Stimulated activated CD8-positive, alpha-beta memory T cell treated with anti-CD3 and anti-CD28 coated beads, Interleukin-12 subunit alpha, Interleukin-12 subunit beta, amount 100 ng/mL, for 24 hours (primary cell): ENCODE measurements around the gene ADK.

Experiments used
- DNase-seq: peaks from one replicate; pipeline ENCODE4 v3.0.0-alpha.2; 2020; ENCODE audit errors: extremely low read depth

The ADK gene

DNA sequence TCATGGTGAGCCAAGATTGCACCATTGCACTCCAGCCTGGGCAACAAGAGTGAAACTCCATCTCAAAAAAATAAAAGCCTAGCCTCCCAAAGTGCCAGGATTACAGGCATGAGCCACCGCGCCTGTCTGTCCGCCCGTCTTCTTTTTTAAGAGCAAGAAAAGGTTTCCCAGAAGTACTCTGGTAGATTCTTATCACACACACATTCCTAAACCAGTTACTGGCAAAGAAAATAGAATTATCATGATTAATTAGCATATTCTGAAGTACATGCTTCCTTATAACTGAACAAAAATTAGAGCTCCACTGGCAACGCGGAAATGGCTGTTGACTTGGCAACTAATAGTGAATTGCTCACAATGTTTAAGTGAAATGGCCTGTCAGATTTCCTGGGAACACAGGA lies 87.0 kb downstream of the ADK start:
- DNase-seq: no peak

- no peak for DNase-seq
Measured at GRCh38 chr10:74238516-74238915, 87.5 kb downstream of the ADK start.

- DNase-seq: no peak
Measured at GRCh38 chr10:74243067-74243466, 92.0 kb downstream of the ADK start.

GRCh38 chr10:74244097-74244685 lies 93.2 kb downstream of the ADK start:
- no peak for DNase-seq

DNA sequence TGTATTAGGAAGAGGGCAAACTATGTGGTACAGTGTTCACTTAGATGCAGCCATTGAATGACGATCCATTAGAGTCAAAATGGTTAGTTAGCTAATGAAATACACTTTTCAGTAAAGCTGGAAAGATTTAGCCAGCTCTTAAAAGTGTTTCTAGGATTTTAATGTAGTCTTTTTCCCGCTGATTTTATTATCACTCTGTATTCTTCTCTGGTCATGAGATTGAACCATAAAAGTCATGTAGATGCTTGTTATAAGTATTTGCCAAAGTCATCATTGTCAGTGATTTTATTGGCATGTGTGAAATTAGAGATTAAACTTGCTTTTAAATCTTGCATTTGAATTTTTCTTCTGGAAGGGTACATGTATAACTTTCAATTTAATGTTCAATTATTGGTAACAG lies 93.8 kb downstream of the ADK start:
- DNase-seq: no peak

GRCh38 chr10:74246495-74246894 lies 95.5 kb downstream of the ADK start:
- no peak for DNase-seq

DNA sequence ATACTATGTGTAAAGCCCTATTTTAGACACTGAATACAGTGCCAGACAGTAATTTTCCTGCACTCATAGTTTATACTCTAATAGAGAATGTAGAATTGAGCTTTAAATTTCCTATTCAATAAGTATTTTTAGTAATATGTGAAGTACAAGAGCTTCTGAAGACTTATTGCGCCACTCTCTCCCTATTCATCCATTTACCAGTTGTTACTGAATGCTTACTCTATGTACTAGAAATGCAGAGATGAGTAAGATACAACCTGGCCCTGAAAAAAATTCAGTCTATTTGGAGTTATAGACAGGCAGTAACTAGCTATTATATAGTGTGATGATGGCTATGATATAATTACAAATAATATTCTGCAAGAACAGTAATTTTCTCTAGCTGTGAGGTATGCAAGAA lies 98.8 kb downstream of the ADK start:
- DNase-seq: no peak

GRCh38 chr10:74255214-74255613 lies 104.2 kb downstream of the ADK start:
- no peak for DNase-seq

GRCh38 chr10:74255888-74256357 lies 104.9 kb downstream of the ADK start:
- DNase-seq: no peak

DNA sequence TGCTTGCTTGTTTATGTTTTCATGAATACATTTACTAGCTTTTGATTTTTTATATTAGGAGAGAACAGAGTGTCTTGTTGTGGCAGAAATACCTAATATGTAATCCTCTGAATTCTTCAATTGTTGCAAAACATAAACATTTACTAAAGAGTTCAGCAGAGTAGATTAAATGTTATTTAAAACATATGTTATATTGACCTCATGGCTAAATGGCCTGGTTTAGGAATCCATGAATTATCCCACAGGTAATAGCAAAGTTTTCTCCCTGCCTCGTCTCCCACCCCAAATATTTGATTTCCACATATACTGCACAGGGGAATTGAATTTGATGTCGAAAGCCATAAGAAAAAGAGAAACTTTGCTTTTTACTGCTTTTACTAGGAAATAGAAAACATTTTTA lies 111.8 kb downstream of the ADK start:
- no peak for DNase-seq

DNA sequence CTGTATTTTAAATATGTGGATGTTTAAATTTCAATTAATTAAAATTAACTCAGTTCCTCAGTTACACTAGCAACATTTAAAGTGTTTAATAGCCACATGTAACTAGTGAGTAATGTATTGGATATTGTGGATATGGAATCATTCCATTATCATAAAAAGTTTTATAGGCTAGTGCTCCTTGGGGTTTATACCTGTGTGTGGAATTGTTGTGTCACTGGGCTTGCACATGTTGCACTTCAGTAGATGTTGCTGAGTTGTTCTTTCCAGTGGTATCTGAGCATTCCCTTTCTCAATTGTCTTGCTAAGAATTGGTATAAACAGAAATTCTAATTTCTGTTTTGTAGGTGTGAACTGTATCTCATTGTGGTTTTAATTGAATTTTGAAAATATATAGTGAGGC lies 113.0 kb downstream of the ADK start:
- DNase-seq: no peak

GRCh38 chr10:74272288-74272687 lies 121.3 kb downstream of the ADK start:
- DNase-seq: no peak

DNA sequence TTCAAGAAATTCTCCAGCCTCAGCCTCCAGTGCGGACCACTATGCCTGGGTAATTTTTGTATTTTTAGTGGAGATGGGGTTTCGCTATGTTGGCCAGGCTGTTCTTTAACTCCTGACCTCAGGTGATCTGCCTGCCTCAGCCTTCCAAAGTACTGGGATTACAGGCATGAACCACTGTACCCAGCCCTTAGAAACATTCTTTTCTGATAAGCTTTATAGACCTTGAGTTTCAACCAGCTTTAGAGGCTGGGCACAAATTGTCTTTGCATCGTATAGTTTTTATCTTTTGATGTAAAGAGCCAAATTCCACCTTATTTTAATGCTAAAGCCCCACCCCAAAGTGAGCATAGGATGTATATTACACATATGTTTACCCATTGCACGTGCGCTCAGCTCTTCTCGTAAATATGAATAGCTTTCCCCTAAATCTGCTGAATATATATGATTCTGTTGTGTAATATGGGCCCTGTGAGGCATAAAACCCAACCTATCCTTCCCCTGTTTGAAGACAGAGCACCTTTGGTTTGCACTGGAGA lies 124.8 kb downstream of the ADK start:
- DNase-seq: no peak

DNA sequence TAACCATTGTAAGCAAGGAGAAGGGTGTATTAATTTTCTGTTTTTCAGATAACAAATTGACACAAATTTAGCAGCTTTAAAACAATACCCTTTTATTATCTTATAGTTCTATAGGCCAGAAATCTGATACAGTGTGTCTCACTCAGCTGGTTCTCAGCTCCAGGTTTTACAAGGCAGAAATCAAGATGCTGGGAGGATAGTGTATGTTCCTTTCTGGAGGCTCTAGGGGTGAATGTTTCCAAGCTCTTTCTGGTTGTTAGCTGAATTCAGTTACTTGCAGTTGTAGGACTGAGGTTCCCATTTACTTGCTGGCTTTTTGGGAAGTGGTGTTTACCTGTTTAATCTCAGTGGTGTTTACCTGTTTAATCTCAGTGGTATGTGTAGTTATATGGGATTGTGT lies 125.4 kb downstream of the ADK start:
- DNase-seq: no peak

- DNase-seq: no peak
Measured at GRCh38 chr10:74282151-74282847, 131.3 kb downstream of the ADK start.

GRCh38 chr10:74282848-74283210 lies 131.8 kb downstream of the ADK start:
- no peak for DNase-seq

GRCh38 chr10:74289188-74289587 lies 138.2 kb downstream of the ADK start:
- DNase-seq: no peak

DNA sequence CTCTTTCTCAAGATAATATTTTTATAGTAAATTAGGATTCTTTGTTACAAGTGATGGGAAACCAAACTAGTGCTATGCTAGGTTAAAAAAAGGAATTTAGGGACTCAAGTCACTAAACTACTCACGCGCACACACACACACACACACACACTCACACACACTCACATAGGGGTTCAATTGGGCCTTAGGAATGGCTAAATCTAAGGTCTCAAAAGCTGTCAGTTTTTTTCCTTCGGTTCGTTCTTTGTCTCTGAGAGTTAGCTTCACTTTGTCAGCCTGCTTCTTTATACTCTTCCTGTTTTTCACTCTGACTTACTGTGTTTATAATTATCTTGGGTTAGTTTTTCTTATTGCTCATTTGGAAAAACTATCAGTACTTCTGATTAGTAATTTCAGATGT lies 138.9 kb downstream of the ADK start:
- no peak for DNase-seq

DNA sequence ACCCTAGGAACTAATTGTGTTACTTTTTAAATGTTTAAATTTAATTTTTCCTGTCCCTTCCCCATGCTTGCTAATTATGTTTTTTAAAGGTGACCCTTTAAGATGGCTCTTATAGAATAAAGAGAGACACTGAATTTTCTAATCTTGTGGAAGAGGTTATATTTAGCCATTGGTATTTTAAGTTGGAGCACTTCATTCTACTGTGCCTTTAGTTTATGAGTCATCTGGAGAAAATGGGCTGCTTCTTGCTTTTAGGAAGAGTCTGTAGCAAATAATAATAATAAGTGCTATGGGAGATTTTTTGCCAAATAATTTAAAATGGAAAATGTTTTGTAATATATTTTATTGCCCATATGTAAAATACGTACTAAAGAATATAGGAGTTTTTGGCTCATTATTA lies 139.7 kb downstream of the ADK start:
- no peak for DNase-seq

- DNase-seq: no peak
Measured at GRCh38 chr10:74292871-74293427, 141.9 kb downstream of the ADK start.

DNA sequence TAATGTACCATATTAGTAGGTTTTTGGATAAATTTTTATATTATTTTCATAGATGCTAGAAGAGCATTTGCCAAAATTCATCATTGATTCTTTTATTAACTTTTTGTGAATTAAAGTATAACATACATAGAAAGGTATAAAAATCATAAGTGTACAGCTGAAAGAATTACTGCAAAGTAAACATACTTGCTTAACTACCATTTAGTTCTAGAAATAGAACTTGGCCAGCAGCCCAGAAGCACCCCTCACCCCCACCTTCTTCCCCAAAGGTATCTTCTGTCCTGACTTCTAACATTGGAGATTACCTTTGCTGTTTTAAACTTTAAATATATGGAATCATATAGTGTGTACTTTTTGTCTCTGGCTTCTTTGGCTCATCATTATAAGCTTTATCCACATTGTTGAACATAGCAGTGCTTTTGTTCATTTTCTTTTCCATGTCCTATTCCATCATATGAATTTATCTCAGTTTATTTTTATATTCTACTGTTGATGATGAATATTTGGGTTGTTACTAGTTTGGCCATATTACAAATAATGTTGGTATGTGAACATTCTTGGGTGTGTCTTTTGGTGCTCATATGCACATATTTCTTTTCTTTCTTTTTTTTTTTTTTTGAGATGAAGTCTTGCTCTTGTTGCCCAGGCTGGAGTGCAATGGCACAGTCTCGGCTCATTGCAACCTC lies 142.8 kb downstream of the ADK start:
- no peak for DNase-seq

DNA sequence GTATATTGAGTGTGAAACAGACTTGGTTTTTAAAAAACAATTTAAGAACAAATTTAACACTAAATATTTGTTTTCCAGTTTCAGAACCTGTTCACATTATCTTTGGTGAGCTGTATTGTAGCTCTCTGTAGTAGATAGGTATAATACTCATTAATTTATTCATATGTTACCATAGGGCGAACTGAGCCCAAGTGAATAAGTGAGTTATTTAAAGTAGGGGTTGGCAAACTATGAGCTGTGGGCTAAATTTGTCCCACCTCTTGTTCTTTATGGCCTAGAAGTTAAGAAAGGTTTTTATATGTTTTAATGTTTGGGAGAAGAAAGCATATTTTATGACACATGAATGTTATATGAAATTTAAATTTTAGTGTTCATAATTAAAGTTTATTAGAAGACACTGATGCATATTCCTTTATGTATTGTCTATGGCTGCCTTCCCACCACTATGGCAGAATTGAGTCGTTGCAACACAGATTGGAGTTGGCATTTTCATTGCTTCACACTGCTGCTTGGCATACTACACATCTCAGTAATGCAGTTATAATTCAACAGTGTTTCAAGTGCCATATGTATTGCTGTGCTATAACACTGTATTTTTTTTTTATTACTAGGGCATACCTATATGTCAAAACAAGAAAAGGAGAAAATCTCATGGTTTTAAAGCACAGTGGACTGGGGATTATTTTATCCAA lies 146.5 kb downstream of the ADK start:
- no peak for DNase-seq
